IPS-18c (cell line): Measurements from ENCODE around the gene RPTOR.
A peak's percentile ranks its signal among the peaks of the same experiment; 100 is the strongest.
"Not testable (repeated sequence)": the region's sequence is repeated elsewhere in the genome, so short reads cannot be mapped to it uniquely, and the experiment has no call there.

Experiments used
- H3K4me3 ChIP-seq: 2 replicates; pipeline ENCODE4 v1.7.0; 2013; ENCODE audit warnings: low read depth, mild to moderate bottlenecking, low read length, moderate library complexity; ENCODE audit not compliant: insufficient read depth
- H3K9me3 ChIP-seq: one replicate; pipeline ENCODE4 v1.6.1; 2013; ENCODE audit warnings: mild to moderate bottlenecking, low read length, moderate library complexity; ENCODE audit not compliant: control insufficient read depth, insufficient read depth

The RPTOR gene

DNA sequence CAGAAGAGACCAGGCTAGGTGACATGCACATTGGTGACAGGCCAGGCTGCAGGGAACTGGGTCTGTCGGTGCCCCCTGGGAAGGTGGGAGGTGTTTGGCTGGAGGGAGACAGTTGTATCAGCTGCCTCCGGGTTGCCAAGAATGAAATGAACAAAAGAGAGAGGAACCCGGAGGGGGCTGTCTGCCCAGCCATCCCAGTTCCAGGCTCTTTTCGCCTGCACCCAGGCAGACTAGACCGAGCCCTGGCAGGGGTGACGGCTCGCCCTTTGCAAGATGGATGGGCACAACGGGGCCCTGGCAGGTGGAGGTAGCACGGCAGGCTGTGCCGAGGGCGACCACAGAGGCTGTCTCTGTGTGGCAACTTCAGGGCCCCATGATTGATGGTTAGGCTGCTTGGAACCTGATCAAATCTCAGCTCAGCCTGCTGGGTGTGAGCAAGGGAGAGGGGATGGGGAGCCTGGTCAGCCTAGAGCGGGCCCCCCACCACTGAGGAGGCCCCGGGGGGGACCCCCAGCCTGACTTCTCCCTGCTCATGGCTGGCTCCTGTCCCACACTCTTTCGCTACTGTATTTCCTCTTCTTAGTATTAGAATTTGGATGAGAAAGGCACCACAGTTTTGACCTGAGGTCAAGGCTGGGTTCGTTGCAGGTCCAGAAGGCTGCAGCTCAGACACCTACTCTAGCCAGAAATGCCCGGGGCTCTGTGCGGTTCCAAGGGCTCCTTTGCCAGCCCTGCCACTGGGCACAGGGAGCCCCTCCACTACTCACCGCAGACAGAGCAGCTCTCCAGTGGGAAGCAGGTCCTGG lies 328.1 kb downstream of the RPTOR start:
- Histone ChIP-seq H3K4me3 (peak overlapping the region; percentile 26; the same call in 1 of the 2 replicates), H3K9me3 (no peaks in the 10 kb centered on the region)

DNA sequence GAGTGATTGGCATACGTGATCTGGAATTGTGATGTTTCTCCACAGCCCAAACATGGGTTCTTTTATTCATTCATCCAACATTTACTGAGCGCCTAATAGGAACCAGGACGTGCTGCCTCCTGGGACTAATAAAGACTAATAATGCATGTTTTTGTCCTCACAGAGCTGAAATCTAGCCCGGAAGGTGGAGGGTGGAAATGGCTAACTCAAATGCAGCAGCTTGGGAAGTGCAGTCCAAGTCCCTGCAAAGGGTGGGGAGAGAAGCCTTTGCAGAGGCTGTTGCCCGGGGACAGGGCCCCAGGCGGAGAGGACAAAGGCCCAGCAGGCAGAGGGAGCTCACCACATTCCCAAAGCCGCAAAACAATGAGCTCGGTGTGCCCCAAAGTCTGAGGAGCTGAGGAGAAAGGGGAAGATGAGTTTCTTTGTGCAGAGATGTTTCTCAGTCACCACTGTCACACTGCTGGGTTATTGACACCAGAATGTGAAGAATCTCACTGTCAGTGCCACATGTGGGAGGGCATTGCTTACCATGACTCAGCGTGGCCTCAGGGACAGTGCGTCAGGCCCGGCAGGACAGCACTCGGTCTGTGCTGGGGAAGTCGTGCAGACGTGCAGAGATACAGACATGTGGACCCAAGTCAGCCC lies 328.8 kb downstream of the RPTOR start:
- peak overlapping the region; percentile 26; the same call in 1 of the 2 replicates for H3K4me3 ChIP-seq
- H3K9me3 ChIP-seq = no peaks in the 10 kb centered on the region

DNA sequence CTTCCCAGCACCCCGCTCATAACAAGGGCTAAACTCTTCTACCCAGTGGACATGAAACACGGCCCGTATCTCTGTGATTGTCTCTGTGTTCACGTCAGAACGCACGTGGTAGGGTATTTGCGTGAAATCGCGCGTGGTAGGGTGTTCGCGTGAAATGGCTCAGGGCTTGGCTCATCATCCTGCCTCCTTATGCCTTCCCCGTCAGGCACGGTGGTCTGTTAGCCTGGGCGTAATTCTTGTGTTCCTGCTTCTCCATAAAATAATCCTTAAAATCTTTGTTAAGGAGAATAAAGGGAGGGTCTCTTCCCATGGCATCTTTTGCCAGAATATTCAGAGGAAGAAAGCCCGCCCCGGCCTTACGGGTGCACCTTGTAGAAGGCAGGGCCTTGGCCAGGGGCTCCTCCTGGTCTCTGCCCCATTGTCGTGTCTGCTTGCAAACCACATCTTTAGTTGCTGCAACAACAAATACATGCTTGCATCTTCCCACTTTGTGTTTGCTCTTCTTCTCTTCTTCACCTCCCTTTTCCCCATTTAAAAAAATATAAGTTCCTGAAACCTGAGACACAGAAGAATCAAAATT lies 330.3 kb downstream of the RPTOR start:
- no peaks in the 10 kb centered on the region for H3K9me3 ChIP-seq
- H3K4me3 ChIP-seq = no peak overlapping the region

DNA sequence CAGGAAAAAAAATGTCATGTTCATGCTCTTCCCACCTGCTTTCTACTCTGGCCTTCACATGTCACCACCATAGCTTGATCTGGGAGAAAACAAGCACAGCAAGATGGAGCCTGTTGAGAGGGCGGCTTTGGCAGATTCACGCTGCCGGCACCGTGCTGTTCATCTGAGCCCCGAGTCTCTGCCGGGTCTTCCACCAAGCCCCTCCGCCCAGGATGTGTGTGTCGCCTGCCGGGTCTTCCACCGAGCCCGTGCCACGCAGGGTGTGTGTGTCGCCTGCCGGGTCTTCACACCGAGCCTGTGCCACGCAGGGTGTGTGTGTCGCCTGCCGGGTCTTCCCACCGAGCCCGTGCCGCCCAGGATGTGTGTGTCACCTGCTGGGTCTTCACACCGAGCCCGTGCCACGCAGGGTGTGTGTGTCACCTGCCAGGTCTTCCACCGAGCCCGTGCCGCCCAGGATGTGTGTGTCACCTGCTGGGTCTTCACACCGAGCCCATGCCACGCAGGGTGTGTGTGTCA lies 330.9 kb downstream of the RPTOR start:
- H3K9me3 ChIP-seq, H3K4me3 ChIP-seq: not testable (repeated sequence)

DNA sequence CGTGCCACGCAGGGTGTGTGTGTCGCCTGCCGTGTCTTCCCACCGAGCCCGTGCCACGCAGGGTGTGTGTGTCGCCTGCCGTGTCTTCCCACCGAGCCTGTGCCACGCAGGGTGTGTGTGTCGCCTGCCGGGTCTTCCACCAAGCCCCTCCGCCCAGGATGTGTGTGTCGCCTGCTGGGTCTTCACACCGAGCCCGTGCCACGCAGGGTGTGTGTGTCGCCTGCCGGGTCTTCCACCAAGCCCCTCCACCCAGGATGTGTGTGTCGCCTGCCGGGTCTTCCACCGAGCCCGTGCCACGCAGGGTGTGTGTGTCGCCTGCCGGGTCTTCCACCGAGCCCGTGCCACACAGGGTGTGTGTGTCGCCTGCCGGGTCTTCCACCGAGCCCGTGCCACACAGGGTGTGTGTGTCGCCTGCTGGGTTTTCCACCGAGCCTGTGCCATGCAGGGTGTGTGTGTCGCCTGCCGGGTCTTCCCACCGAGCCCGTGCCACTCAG lies 331.9 kb downstream of the RPTOR start:
- H3K4me3 ChIP-seq, H3K9me3 ChIP-seq: not testable (repeated sequence)

DNA sequence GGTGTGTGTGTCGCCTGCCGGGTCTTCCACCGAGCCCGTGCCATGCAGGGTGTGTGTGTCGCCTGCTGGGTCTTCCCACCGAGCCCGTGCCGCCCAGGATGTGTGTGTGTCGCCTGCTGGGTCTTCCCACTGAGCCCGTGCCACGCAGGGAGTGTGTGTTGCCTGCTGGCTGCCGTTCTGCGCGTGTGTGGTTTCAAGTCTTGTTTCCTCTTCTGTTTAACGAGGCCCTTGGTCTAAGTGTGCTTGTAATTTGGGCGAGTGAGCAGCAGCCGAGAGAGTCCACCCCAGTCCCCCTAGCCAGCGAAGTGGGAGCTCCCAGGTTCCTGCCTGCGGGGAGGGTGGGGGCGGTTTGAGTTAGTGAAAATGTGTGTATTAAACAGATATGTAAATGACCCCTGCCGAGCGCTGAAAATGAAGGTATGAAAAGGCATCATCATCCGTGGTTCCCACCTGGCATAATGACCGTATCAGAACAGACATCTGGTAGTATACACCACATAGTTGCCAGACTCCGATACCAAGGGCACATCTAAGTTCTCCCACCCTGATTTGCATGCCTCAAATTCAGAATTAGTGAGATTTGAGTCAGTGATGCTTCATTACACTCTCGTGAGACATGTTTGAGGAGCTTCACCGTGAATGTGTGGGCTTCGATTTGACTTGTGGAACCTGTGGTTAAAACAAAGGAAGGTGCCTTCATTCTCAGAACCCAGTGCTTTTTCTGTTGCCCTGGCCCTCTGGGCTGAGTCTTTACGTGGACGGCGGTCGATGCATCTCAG lies 332.5 kb downstream of the RPTOR start:
- Histone ChIP-seq H3K9me3 (peaks cover under 1% of the 10 kb centered on the region), H3K4me3 (no peak overlapping the region)

DNA sequence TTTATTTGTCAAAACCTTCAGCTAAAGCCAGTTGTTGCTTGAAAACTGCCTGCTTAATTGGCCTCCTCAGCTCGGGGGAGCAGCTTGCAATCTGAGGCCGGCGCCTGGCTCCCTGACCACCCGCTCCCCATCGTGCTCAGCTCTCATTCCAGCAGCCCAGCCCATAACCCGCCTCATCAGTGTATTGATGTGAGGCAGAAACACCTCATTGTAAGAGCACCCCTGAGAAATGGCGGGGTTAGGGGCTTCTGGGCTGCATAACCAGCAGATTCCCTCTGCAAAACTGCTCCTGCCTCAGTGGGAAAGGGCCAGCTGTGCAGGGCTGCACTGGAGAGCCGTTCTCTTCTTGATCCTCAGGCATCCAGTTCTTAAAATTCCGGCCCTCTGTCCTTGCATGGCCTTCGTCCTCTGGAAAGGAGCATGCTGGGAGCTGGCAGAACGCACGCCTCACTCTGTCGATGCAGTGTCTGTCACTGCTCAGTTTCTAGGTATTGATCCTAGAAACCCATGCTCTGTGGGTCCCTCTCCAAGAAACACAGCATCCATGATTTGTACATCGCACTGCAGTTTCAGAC lies 333.2 kb downstream of the RPTOR start:
- H3K4me3 ChIP-seq = no peak overlapping the region
- peaks cover 2% of the 10 kb centered on the region for H3K9me3 ChIP-seq

DNA sequence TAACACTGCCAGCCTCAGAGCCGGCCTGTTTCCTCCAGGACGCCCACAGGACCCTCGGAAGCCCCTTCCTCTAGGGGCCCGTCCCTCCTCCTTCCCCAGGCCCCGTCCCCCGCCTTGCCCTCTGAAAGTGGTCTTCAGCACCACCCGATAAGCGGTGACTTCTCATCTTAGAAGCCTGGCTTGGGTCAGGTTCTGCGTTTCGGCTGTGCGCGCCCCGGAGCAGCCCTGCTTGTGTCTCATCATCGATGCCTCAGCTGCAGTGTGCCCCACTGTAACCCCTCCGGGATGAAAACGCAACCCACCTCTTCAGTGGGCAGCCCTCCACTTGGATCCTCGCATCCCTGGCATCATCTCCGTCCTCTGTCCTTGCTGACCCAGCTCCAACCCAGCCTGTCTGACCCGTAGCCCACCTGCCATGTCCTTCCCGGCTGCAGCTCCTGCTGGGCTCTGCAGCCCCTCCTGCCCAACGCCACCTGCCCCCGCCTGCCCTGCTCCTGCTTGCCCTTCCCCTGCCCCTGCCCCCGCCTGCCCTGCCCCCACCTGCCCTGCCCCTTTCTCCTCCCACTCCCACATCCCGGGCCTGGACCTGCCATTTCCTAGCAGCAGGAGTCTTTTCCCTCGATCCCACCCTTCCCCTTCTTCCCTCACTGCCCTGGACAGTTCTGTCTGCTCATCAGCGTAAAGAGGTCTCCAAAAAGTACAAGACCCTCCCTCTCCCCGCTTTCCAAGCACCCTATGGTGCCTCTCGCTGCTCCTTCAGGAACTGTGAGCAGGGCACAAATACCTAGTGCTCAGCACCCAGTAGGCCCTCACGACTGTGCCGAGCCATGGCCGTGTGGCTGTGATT lies 334.5 kb downstream of the RPTOR start:
- Histone ChIP-seq H3K4me3 (no peak overlapping the region), H3K9me3 (peaks cover 2% of the 10 kb centered on the region)

DNA sequence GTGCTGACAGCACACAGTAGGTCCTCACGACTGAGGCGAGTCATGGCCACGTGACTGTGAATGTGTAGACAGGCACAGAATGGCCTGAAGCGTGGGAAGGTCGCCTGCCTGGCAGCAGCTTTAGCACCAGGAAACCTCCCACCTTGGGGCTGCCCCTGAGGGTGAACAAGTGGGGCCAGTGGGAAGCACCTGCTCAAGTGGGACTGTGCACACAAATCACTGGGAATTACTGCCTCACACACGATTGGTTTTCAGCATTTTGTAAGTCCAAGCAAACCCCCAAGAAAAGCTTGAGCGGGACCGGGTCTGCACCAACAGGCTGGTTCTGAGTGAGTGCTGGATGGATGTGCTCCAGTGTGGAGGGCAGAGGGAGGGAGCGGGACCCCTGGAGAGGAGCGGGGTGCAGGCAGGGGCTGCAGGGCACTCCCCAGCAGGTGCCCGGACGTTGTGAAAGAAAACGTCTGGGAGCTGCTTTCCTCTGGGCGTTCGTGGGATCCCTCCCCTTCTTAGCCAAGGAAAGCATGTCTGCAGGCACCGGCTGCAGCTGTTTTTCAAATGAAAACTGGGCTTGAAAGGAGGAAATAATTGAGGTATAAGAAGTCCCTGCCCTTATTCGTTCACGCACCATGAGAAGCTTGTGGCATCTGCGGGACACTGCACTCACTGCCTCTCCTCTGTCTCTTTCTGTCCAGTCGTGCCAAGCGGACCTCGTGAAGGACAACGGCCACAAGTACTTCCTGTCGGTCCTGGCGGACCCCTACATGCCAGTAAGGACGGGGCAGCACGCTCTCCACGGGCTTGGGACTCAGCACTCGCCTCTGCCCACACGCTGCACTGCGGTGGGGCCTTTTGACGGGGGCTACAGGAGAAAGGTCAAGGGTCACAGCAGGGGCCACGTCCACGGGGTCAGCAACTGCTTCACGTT lies 335.3 kb downstream of the RPTOR start:
- H3K9me3 ChIP-seq = peaks cover 2% of the 10 kb centered on the region
- no peak overlapping the region for H3K4me3 ChIP-seq

DNA sequence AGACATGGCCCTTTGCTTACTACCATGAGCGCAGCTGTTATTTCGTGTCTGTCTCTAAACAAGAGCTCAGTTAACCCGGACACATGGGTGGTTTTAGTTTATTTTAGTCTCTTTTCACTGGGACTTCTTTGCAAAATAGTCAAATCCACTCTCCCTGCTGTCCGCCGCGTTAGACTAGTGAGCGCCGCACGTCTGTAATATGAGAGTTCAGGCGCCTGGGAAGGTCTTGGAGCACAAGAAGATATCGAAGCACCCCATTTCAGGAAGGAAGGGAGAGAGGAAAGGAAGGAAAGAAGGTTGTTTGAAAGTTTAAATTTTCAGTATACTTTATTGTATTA lies 336.0 kb downstream of the RPTOR start:
- Histone ChIP-seq H3K4me3 (no peak overlapping the region), H3K9me3 (peaks cover 2% of the 10 kb centered on the region)

DNA sequence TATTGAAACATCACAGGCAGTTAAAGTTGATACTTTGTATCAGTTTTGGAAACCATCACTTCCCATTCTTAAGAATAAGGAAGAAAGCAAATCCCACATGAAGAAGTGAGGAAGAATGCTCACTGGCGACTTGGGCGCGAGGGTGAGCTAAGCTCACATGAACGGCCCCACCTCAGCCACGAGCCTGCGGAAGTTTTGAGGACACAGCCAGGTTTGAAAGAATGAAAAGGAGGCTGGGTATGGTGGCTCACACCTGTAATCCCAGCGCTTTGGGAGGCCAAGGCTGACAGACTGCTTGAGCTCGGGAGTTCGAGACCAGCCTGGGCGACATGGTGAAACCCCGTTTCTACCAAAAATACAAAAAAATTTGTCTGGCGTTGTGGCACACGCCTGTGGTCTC lies 336.7 kb downstream of the RPTOR start:
- H3K4me3 ChIP-seq = no peak overlapping the region
- peaks cover 2% of the 10 kb centered on the region for H3K9me3 ChIP-seq

DNA sequence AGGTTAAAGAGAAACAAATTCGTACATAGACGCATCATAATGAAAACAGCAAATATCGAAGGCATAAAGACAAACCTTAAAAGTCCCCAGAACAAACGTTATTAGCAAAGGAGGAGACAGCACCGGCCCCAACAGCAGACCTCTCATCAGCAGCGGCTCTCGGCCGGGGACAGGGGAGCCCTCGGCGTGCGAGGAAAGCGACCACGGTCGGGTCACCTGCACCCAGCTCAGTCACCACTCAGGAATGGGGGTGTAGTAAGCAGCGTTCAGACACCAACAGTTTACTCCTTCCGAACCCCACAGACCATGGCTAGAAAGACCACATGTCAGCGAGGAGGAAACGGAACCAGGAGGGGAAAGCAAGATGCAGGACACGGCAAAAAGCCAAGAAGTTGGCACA lies 337.7 kb downstream of the RPTOR start:
- no peak overlapping the region for H3K4me3 ChIP-seq
- H3K9me3 ChIP-seq = peaks cover 2% of the 10 kb centered on the region

DNA sequence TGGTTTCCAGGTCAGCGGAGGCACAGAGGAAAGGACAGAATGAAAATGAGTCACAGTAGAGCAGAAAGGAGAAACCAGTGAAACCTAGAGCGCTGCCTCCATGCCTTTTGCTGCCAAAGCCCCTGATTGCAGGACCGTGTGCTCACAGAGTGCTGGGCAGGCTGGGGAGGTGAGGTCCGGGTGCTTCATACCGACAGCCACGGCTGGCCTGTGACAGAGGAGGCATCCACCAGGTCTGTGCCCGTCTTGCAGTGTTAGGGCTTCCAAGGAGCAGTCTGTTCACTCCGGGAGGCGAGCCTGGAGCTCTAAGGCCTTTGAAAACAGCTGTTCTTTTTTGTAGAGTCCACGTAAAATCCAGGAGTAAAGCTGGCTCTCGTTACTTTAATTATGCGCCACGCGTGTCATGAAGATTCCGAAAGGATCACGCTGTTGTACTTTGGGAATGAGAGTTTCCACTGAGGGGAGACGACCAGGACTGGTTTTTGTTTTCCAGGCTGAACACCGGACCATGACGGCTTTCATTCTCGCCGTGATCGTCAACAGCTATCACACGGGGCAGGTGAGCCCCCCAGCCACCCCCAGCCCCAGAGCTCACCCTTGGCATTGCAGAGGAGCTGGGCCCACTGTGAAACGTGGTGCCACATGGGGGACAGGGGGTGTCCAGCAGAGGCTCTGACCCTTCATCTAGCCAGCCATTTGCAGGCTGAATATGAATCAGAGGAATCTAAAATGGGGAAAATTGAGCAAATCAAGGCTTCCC lies 338.5 kb downstream of the RPTOR start:
- Histone ChIP-seq H3K4me3 (no peak overlapping the region), H3K9me3 (peaks cover 2% of the 10 kb centered on the region)

DNA sequence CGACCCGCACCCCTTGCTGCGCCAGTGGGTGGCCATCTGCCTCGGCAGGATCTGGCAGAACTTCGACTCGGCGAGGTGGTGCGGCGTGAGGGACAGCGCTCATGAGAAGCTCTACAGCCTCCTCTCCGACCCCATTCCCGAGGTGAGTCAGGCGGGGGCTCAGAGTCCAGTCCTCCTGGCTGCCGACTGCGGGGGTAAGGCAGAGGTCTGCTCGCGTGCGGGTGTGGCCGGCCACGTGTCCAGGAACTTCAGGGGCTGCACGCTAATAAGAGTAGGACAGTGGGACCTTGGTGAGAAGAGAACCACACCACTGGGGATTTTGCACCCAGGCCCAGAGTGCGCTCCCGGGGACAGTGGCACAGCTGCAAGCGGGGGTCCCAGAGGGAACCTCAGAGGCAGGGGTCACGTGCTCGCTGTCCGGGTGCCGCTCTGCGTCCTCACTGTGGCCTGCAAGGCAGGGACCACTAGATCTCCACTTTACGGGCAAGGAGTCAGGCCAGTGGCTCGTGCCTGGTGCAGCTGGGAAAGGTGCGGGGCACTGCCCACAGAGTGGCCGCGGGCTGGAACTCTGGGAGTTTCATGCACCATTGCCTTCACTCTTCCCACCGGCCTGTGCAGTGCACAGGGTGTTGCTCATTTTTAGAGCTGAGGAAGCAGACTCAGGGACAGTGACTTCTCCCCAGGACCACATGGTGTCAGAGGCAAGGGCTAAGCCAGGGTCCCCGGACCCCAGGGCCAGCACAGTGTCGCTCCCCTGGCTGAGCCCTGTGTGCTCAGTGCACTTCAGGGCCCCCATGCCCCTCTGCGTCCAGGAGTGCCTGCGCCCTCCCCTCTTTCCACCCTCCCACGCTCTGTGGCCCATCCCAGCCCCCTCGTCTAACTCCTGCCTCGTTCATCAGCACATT lies 339.4 kb downstream of the RPTOR start:
- H3K4me3 ChIP-seq = no peak overlapping the region

More for the DNA sequence above, 339.4 kb downstream of the RPTOR start:
- H3K9me3 ChIP-seq = peaks cover 2% of the 10 kb centered on the region
